AG04450 (cell line): Measurements from ENCODE around the gene FAF1. TPM values are rescaled to one million over a fixed set of nuclear protein-coding genes. Genes with fewer than 3 reads are reported as not detected.

Source experiments
- CTCF ChIA-PET: fragments of 300-600, 350-600 bp; formaldehyde crosslinking; extraction: SDS; loops from one replicate; lab custom pipeline; 2022; ENCODE audit warnings: antibody characterized with exemption, inconsistent platforms; lab: Charles Lee
- POLR2A ChIA-PET: fragments of 350-600 bp; formaldehyde crosslinking; extraction: SDS; loops from one replicate; lab custom pipeline; 2021; ENCODE audit warnings: antibody characterized with exemption, inconsistent platforms; lab: Yijun Ruan, JAX
- DNase-seq: peaks from one replicate; pipeline ENCODE4 v3.0.0-alpha.2; 2011; ENCODE audit warnings: low read depth, low spot score
- H3K27ac ChIP-seq: one replicate; pipeline ENCODE4 v1.5.1; 2012; ENCODE audit warnings: low read depth, low read length, control low read depth
- H3K27me3 ChIP-seq: one replicate; pipeline ENCODE4 v1.6.0; 2012; ENCODE audit warnings: low read length; ENCODE audit not compliant: control insufficient read depth, insufficient read depth
- H3K4me3 ChIP-seq: 2 replicates; pipeline ENCODE4 v1.5.1; 2011; ENCODE audit warnings: mild to moderate bottlenecking, low read depth, low read length, control low read depth
- H3K9me3 ChIP-seq: 2 replicates; pipeline ENCODE4 v1.5.1; 2012; ENCODE audit warnings: low read length; ENCODE audit not compliant: control insufficient read depth, insufficient read depth
- CTCF ChIP-seq: IDR thresholded peaks from 2 replicates; pipeline ENCODE4 v1.5.1; 2011; ENCODE audit warnings: low read depth, low read length, control low read depth, inconsistent platforms
- polyA plus RNA-seq: library from polyadenylated mRNA; depleted of rRNA; stranded (reverse); fragments of >200 nt; gene quantifications from 2 replicates; pipeline ENCODE4 v1.2.3, GENCODE V29; 2011

FAF1 gene
- polyA plus RNA-seq, 1 experiment = 37.9 TPM

- no peak overlapping the region for H3K4me3 ChIP-seq
- POLR2A ChIA-PET = no interaction called here
- H3K9me3 ChIP-seq = no peaks in the 10 kb centered on the region
- CTCF ChIA-PET = interaction anchor here (1.4 kb wide), 1 partner anchor 328 kb away, joined by 3 read pairs; no protein-coding TSS in a partner anchor
- H3K27me3 ChIP-seq = no peaks in the 10 kb centered on the region
- no peak overlapping the region for H3K27ac ChIP-seq
- no peak for TF ChIP-seq CTCF
- DNase-seq = no peak
Observed at GRCh38 chr1:50861772-50862171, 98.3 kb downstream of the FAF1 start.

GRCh38 chr1:50860702-50861101 is 99.4 kb downstream of the FAF1 start:
- Histone ChIP-seq H3K9me3 (no peaks in the 10 kb centered on the region), H3K4me3 (no peak overlapping the region), H3K27me3 (no peaks in the 10 kb centered on the region), H3K27ac (no peak overlapping the region)
- CTCF ChIA-PET = interaction anchor here (0.9 kb wide), 1 partner anchor 12 kb away, joined by 3 read pairs; no protein-coding TSS in a partner anchor
- POLR2A ChIA-PET = no interaction called here
- no peak for DNase-seq
- no peak for TF ChIP-seq CTCF

- H3K27me3 ChIP-seq = no peaks in the 10 kb centered on the region
- H3K9me3 ChIP-seq = no peaks in the 10 kb centered on the region
- ChIA-PET POLR2A (no interaction called here), CTCF (interaction anchor here (0.9 kb wide), 2 partner anchors 13 to 333 kb away, joined by 3 read pairs; no protein-coding TSS in a partner anchor)
- H3K27ac ChIP-seq = no peak overlapping the region
- H3K4me3 ChIP-seq = no peak overlapping the region
- DNase-seq = no peak
- TF ChIP-seq CTCF = no peak
Observed at GRCh38 chr1:50860256-50860655, 99.8 kb downstream of the FAF1 start.

GRCh38 chr1:50859657-50860056 is 100.4 kb downstream of the FAF1 start:
- no peaks in the 10 kb centered on the region for H3K9me3 ChIP-seq
- POLR2A ChIA-PET = no interaction called here
- CTCF ChIA-PET = interaction anchor here (0.9 to 3.1 kb wide), 2 partner anchors 13 to 334 kb away, joined by 3 to 13 read pairs; no protein-coding TSS in a partner anchor
- no peaks in the 10 kb centered on the region for H3K27me3 ChIP-seq
- no peak for DNase-seq
- no peak for TF ChIP-seq CTCF
- no peak overlapping the region for H3K4me3 ChIP-seq
- no peak overlapping the region for H3K27ac ChIP-seq

- ChIA-PET CTCF (interaction anchor here (3.1 kb wide), 1 partner anchor 14 kb away, joined by 13 read pairs; no protein-coding TSS in a partner anchor), POLR2A (no interaction called here)
- Histone ChIP-seq H3K27me3 (no peaks in the 10 kb centered on the region), H3K9me3 (no peaks in the 10 kb centered on the region), H3K27ac (no peak overlapping the region), H3K4me3 (no peak overlapping the region)
- no peak for TF ChIP-seq CTCF
- DNase-seq = no peak
Observed at GRCh38 chr1:50858761-50859160, 101.3 kb downstream of the FAF1 start.
